Measurements from ENCODE around the gene CALCR.
"Not testable (repeated sequence)": the region's sequence is repeated elsewhere in the genome, so short reads cannot be mapped to it uniquely, and the experiment has no call there.

The CALCR gene

DNA sequence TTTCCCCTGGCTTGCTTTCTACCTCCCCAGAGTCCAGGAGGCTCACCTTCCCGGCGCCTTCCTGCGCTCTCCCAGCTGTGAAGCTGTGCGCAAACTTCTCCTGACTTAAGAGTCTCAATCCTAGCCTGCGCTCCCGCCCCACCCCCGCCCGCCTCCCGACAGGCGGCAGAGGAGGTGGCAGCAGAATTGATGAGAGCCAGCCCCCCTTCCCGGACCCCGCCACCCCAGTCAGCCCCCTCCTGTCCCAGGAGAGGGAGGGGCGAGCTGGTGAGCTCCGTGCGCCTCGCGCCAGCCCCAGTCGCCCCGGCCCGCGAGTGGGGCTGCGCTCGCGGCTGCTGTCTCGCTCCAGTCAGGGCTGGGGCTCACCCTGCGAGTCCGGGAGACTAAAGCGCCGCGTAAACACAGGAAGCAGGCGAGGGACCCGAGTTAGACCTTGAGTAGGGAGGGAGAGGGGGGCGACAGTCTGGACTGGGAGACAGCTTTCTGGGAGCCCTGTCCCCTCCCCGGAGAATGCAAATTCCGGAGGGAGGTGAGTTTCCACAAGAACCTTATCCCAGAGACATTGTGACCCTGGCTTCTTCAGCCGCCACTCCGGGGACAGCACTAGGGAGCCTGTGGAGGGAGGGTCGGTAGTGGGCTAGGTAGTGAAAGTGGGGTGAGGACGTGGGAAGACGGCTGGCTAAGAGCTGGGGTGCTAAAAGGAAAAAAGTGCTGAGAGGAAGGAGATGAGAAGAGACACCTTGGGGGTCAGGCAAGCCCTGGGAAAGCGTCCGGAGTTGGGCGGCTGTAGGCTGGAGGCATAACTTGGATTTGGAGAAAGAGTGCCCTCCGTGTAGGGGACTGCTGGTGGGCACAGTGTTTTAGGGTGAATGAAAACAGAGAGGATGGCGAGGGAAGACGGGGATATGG, at the start of gene CALCR:
Gene CALCR (minus strand): TSS at position 79 of the 909 bp plus-strand sequence. CDS start 87,743 bp downstream, outside the sequence.
- DNase-seq (ENCODE audit: low read depth) = no peak

DNA sequence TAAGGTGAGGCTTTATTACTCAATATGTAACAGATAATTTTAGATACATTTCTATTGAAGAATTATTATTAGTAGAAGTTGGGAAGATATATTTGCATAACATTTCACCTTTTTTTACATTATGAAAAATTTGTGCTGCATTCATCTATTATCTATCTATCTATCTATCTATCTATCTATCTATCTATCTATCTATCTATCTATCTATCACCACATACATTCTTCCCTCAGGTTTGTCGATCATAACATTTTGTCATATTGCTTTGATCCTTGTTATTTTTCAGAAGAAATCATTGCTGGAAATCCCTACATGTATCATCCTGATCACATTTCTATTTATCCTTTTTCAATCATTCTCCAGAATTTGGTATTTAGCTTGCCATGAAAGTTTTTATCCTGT, 49.3 kb upstream of the CALCR start:
- no peak for DNase-seq (ENCODE audit: low read depth)

DNA sequence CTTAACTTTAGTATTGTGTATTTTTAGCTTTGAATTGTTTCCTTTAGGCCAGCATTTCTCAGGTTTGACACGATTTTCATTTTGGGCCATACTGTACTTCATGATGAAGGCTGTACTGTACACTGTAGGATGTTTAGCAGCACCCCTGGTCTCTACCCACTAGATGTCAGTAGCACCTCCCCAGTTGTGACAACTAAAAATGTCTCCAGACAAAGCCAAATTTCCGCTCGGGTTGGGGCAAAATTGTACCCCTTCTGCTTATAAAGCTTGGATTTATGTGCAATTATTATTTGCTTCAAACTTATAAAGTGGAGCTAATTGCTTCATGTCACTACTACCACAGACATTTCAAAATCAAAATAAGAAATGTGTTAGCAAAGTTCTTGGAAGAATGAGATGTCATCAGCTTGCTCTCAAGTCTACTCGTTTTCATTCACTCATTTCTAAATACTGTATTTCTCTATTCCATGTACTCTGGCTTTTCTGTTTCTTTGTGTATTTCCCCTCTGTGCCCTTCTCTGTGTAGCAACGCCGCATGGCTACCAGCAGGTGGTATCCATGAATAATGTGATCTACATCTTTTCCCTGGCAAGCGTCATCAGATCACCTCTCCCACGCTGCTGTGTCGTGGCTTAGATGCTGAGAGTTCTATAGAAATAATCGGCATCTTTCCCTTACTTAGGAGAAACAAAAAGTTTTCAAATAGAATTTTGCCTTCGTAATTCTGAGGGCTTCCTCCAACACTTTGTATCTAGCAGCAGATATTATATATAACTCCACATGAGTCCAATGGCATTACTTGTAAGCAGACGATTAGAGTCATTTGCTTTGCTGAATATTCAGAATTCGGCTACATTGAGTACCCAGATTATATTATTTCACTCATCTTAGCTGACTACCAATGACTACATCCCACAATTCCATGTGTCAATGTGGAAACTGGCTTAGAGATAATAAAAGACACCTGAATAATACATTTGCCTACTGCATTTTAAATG, 47.8 kb upstream of the CALCR start:
- DNase-seq (ENCODE audit: low read depth) = no peak

DNA sequence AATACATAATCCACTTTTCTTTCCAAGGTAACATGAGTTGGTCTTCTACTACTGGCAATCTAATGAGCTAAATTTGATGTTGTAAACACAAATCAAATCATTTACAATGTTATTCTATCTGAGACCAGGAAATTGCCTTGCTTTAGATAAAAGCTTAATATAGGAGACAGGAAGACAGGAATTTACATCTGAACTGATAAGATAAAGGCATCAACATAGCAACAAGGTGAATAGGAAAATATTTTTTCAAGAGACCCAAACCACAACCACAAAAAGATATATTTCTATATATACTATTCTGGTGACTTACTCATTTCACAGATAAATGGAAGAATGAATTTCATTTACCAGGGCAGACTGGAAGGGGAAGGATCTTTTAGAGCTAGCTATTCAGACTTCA, 46.3 kb upstream of the CALCR start:
- DNase-seq (ENCODE audit: low read depth) = no peak

GRCh38 chr7:93620057-93620456, 45.5 kb upstream of the CALCR start:
- DNase-seq (ENCODE audit: low read depth) = no peak

- no peak for DNase-seq (ENCODE audit: low read depth)
These were observed 26.8 kb upstream of the CALCR start for GRCh38 chr7:93601363-93601762.

- DNase-seq (ENCODE audit: low read depth) = no peak
These were observed 19.7 kb upstream of the CALCR start for GRCh38 chr7:93594250-93594649.

DNA sequence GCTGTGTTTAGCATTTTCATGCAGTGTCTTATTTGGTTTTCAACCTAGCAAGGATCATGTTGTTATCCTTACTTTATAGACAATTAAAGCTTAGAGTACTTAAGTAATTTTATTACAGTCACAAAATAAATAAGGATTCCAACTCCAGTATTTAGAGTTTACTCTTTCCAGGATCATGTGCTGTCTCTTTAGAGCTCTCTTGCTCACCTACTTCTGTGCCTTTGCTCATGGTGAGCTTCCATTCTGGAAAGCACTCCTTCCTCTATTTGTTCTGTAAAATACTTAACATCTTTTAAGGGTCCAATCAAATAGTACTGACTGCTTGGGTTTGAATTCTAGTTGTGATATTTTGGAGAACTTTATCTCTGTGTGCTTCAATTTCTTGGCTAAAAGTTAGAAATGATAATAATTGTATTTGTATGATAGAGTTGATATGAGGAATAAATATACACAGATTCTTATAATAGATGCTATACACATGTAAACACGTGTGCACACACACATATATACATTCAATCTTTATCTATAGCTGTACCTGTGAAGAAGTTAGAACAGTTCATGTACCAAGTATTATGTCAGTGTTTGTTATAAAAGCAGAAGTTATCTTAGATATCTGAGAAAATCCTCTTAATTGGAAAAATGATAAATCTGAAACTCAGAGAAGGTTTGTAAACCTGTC, 18.2 kb upstream of the CALCR start:
- no peak for DNase-seq (ENCODE audit: low read depth)

GRCh38 chr7:93591224-93592050, 16.9 kb upstream of the CALCR start:
- DNase-seq (ENCODE audit: low read depth) = not testable (repeated sequence)

DNA sequence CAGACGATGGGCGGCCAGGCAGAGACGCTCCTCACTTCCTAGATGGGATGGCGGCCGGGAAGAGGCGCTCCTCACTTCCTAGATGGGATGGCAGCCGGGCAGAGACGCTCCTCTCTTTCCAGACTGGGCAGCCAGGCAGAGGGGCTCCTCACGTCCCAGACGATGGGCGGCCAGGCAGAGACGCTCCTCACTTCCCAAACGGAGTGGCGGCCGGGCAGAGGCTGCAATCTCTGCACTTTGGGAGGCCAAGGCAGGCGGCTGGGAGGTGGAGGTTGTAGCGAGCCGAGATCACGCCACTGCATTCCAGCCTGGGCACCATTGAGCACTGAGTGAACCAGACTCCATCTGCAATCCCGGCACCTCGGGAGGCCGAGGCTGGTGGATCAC, 11.9 kb upstream of the CALCR start:
- not testable (repeated sequence) for DNase-seq (ENCODE audit: low read depth)

- DNase-seq (ENCODE audit: low read depth) = not testable (repeated sequence)
These were observed 11.4 kb upstream of the CALCR start for GRCh38 chr7:93585694-93586478.

DNA sequence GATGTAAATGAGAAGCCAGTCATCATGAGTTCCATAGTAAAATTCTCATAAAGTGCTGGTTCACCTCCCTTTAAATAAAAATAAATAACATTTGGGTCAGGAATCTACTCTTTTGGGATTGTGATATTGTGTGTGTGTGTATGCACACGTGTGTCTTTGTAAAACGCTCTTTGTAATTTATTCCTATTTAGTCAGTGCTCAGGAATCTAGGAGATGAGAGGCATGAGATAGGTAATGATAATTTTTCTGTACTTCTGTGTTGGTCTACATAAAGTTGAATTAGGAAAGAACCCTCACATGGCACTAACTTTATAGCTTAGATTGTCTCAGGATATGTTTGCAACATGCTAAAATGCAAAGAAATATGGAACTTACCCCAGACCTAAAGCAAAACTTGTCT, 4.9 kb upstream of the CALCR start:
- DNase-seq (ENCODE audit: low read depth) = no peak

DNA sequence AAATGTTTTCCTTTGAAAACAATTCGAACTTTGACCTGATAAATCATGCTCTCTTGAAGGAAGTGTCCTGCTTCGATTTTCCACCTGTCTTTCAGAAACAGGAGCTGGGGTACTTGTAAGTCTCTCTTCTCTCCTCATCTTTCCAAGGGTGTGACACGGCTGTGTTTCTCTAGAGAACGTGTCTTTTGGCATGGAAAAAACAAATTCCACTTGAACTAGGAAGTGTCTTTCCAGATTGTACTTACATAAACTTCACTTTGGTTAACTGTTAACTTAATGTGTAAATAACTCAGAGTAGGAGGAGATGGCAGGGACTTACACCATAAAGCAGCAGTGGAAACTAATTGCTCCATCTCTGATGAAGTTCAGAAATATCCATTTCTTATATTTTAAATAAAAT, 4.2 kb upstream of the CALCR start:
- DNase-seq (ENCODE audit: low read depth) = no peak

DNA sequence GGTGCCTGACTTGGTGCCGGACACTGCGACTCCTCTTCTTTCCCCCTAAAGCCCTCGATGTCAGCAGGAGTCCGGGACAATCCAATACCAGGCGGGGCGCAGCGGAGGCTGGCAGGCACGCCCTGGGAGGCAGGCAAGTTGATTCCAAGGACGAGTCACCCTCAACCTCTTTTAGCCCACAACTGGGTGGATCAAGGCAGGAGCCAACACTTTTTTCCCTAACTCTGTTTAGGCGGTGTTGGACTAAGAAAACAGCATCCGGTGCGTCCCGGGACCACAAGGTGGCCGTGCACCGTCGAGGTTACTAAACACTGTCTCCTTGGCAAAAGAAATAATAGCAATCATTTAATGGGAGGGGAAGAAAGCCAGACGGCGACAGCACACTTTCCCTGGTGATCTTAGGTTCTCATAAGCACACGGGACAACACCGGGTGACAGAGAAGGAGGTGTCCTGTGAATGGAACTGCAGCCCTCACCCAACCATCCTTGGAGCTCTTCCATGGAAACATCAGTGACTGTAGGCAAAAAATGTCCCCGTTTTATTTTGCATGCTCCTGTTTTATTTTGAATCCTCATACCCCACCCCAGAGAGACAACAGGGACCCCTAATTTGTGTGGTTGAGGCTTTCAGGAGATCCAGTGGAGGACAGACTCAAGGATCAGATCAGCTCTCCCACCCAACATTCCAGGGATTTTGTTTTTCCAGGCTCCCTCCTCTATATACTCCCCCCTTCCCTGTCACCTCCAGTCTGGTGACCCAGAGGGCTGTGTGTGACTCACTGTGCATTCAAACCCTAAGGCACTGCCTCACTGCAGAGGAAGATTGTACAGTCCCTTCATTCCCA, 1.3 kb upstream of the CALCR start:
- DNase-seq (ENCODE audit: low read depth) = no peak

DNA sequence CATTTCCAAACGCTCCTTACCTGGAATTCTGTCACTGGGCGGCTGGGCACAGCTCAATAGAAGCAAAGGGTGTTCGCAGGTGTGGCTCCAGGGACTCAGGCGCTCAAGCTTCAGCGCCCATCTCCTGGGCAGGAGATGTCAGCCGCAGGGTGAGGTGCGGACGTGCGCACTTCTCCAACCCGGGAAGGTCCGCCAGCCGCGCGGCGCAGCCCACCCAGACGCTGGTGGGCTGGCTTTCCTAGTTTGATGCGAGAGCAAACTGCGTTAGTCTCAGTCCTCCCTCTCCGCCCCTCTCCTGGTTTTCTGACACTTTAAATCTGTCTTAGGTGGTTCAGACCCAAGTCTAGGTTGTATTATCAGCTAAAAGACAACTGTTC, 267 bp downstream of the CALCR start:
- DNase-seq (ENCODE audit: low read depth) = no peak

GRCh38 chr7:93569189-93569588, 5.3 kb downstream of the CALCR start:
- no peak for DNase-seq (ENCODE audit: low read depth)

DNA sequence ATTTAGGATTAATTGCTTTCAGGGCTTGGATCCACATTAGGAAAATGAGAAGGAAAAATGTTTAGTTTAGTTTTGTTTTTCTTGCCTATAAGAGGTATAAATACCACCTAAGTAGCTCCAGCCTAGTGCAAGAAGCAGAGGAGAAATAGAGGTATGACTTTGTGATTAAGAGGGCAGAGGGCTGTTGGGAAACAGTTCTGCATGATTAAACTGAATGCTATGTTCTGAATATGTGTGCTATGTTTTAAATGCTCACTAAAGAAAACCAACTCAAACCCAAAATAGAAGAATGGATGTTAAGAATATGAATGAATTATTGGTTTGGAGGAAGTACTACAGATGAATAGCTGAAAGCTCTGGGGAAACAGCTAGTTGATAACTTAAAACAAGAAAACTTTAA, 7.6 kb downstream of the CALCR start:
- no peak for DNase-seq (ENCODE audit: low read depth)

- no peak for DNase-seq (ENCODE audit: low read depth)
These were observed 10.9 kb downstream of the CALCR start for GRCh38 chr7:93563584-93563983.

GRCh38 chr7:93562936-93563335, 11.6 kb downstream of the CALCR start:
- DNase-seq (ENCODE audit: low read depth) = no peak

DNA sequence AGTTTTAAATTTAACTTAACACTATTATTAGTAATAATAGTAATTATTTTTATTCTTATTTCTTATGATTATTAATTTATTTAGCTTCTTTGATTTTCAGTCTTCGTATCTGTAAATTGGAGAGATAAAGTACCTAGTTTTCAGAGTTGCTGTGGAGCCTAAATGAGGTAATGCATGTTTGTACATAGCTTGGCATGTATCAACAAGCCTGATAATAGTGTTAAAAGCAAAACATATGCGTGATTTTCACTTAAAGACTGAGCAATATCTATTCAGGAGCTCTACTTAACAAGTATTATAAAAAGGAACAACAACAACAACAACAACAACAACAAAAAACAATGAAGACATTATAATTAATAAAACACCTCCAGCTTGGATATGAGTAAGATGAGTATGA, 12.4 kb downstream of the CALCR start:
- DNase-seq (ENCODE audit: low read depth) = no peak
